Keratinocyte (primary cell): Measurements from ENCODE around the gene UCMA.

ENCODE experiments used
- CTCF ChIP-seq, 3 experiments: IDR thresholded peaks in 1 of 3; conservative IDR thresholded peaks in 1 of 3; optimal IDR thresholded peaks in 1 of 3; 2 replicates in 2 of 3; 3 replicates in 1 of 3; pipeline versions ENCODE3 to v1.5.1; 2011; ENCODE audit warnings: low read length in 3 of 3, mild to moderate bottlenecking in 3 of 3, moderate library complexity in 2 of 3, control low read depth in 1 of 3, inconsistent platforms in 1 of 3; ENCODE audit not compliant: insufficient read depth in 2 of 3; ENCODE audit errors: extremely low read depth in 1 of 3
- EZH2 ChIP-seq: IDR thresholded peaks from one replicate; pipeline ENCODE4 v1.6.1; 2012; ENCODE audit warnings: inconsistent platforms, mild to moderate bottlenecking, low read length, moderate library complexity

GRCh38 chr10:13224210-13224995 lies 9.8 kb downstream of the UCMA start:
- TF ChIP-seq CTCF (optimal IDR thresholded peaks at IDR 0.05 in 1 of 3, IDR thresholded peaks at IDR 0.05 in 1 of 3, conservative IDR thresholded peaks at IDR 0.05 in 1 of 3; ENCODE audit: extremely low read depth in 1 of 3, insufficient read depth in 2 of 3, low read length in 3 of 3) (no peak), EZH2 (no peak)
